Right cardiac atrium (tissue), 5 donors: ENCODE results near the gene CEP95. TPM values are rescaled to one million over a fixed set of nuclear protein-coding genes. Genes with fewer than 3 reads are reported as not detected.
"Not testable (repeated sequence)": the region's sequence is repeated elsewhere in the genome, so short reads cannot be mapped to it uniquely, and the experiment has no call there.

Experiments
- ATAC-seq, 2 donors: fragments of 200-7000 bp; cut with Tn5 transposase; one replicate each; pipeline versions ENCODE4 v1.8.0 to v1.9.1; 2020; ENCODE audit warnings: moderate library complexity in 2 of 2, mild to moderate bottlenecking in 1 of 2
- DNase-seq, 3 donors: peaks; one replicate each; pipeline ENCODE4 v3.0.0-alpha.2; 2020
- H3K27ac ChIP-seq: one replicate; pipeline ENCODE4 v1.5.1; 2013; ENCODE audit warnings: mild to moderate bottlenecking, low read length, control low read depth, moderate library complexity
- H3K27me3 ChIP-seq: one replicate; pipeline ENCODE4 v1.6.1; 2013; ENCODE audit not compliant: control insufficient read depth, insufficient read depth
- H3K4me1 ChIP-seq: one replicate; pipeline ENCODE4 v1.6.1; 2013; ENCODE audit warnings: low read length; ENCODE audit not compliant: control insufficient read depth, insufficient read depth
- H3K4me3 ChIP-seq: one replicate; pipeline ENCODE4 v1.5.1; 2013; ENCODE audit warnings: low read length, control low read depth
- H3K9me3 ChIP-seq: one replicate; pipeline ENCODE4 v1.6.1; 2013; ENCODE audit warnings: low read length; ENCODE audit not compliant: control insufficient read depth
- WGBS: extraction: QIAGEN DNeasy Blood & Tissue Kit; methylation state at CpG from one replicate; pipeline ENCODE4 v1.1.7; 2013; 5-methylcytosine and 5-hydroxymethylcytosine counted together
- intact Hi-C, 4 donors: fragments of 100-400 bp; cut with DNase I; formaldehyde crosslinking; loops; one replicate each; pipeline versions ENCODE4 v1.11.0 to v1.14.0; 2022 to 2023
- microRNA-seq, 2 donors: library from miRNA; unstranded; fragments of <30 nt; microRNA quantifications; one replicate each; pipeline ENCODE4 v1.2.0, GENCODE V29; 2020 to 2021
- polyA plus RNA-seq: library from polyadenylated mRNA; stranded (reverse); fragments of 200-250 nt; gene quantifications from one replicate; pipeline ENCODE4 v1.2.3, GENCODE V29; 2013
- total RNA-seq, 4 donors: library from RNA; stranded (reverse); fragmentation: NEBNext Ultra II Directional; extraction: Animal tissue kit (Norgen Biotek cat#: 25700); gene quantifications; one replicate each; pipeline ENCODE4 v1.2.1, GENCODE V29; 2021
- donor health status: healthy with polysubstance abuse.
- donor health status: DM: no; HTN: yes; CAD: no.
- donor health status: DM: no; HTN: no; CAD: no.
- donor health status: DM: no; HTN: yes; CAD: no; lungs with severe emphysema.
- donor health status: DM: yes; HTN: yes; CAD: no.

The CEP95 gene
- total and polyA plus RNA-seq, 5 donors: 15.6 to 23.3 (median 18.7) TPM

GRCh38 chr17:64573214-64573613, 66.4 kb downstream of the CEP95 start:
- Histone ChIP-seq H3K27me3 (no peaks in the 10 kb centered on the region), H3K9me3 (no peaks in the 10 kb centered on the region), H3K4me3 (no peak overlapping the region), H3K27ac (no peak overlapping the region), H3K4me1 (no peaks in the 10 kb centered on the region)
- DNase-seq: no peak
- intact Hi-C loops: no loop called here
- ATAC-seq: no peak

- no peak overlapping the region for H3K4me3 ChIP-seq
- H3K27ac ChIP-seq: no peak overlapping the region
- H3K27me3 ChIP-seq: no peaks in the 10 kb centered on the region
- intact Hi-C loops: no loop called here
- H3K4me1 ChIP-seq: no peaks in the 10 kb centered on the region
- WGBS: 80% methylated on average over 1 of the region's 1 CpG
- H3K9me3 ChIP-seq: no peaks in the 10 kb centered on the region
- ATAC-seq (no peak), DNase-seq (no peak)
Measured at GRCh38 chr17:64574646-64575045, 67.9 kb downstream of the CEP95 start.

GRCh38 chr17:64575431-64575830, 68.7 kb downstream of the CEP95 start:
- Histone ChIP-seq H3K9me3 (no peaks in the 10 kb centered on the region), H3K4me3 (no peak overlapping the region), H3K4me1 (no peaks in the 10 kb centered on the region), H3K27me3 (no peaks in the 10 kb centered on the region), H3K27ac (no peak overlapping the region)
- ATAC-seq (no peak), DNase-seq (no peak)
- intact Hi-C loops: no loop called here
- whole genome bisulfite sequencing: 97% methylated on average over 3 of the region's 3 CpGs

GRCh38 chr17:64577025-64577424, 70.2 kb downstream of the CEP95 start:
- not testable (repeated sequence) for H3K27me3 ChIP-seq, H3K9me3 ChIP-seq
- 96% methylated on average over 4 of the region's 4 CpGs for WGBS

GRCh38 chr17:64579917-64580316, 73.1 kb downstream of the CEP95 start:
- no peaks in the 10 kb centered on the region for H3K4me1 ChIP-seq
- ATAC-seq (no peak), DNase-seq (no peak)
- intact Hi-C loops: no loop called here
- H3K4me3 ChIP-seq: no peak overlapping the region
- no peak overlapping the region for H3K27ac ChIP-seq
- no peaks in the 10 kb centered on the region for H3K27me3 ChIP-seq
- H3K9me3 ChIP-seq: no peaks in the 10 kb centered on the region
- 89% methylated on average over 1 of the region's 1 CpG for WGBS

More at GRCh38 chr17:64577025-64577424, 70.2 kb downstream of the CEP95 start:
- ATAC-seq, H3K4me1 ChIP-seq, H3K27ac ChIP-seq, intact Hi-C loops, DNase-seq, H3K4me3 ChIP-seq: not testable (repeated sequence)

GRCh38 chr17:64580384-64581315, 73.9 kb downstream of the CEP95 start:
- H3K27ac ChIP-seq: no peak overlapping the region
- H3K27me3 ChIP-seq: no peaks in the 10 kb centered on the region
- 73% methylated on average over 7 of the region's 7 CpGs for WGBS
- ATAC-seq: no peak
- DNase-seq: no peak
- no peaks in the 10 kb centered on the region for H3K4me1 ChIP-seq
- H3K9me3 ChIP-seq: no peaks in the 10 kb centered on the region
- no peak overlapping the region for H3K4me3 ChIP-seq
- intact Hi-C loops: no loop called here

- Histone ChIP-seq H3K4me1 (no peaks in the 10 kb centered on the region), H3K27ac (no peak overlapping the region), H3K9me3 (no peaks in the 10 kb centered on the region), H3K4me3 (no peak overlapping the region), H3K27me3 (no peaks in the 10 kb centered on the region)
- intact Hi-C loops: no loop called here
- no peak for DNase-seq
- ATAC-seq: no peak
- WGBS: 92% methylated on average over 3 of the region's 3 CpGs
Measured at GRCh38 chr17:64583038-64583437, 76.3 kb downstream of the CEP95 start.

- Histone ChIP-seq H3K27ac (no peak overlapping the region), H3K4me1 (no peaks in the 10 kb centered on the region), H3K4me3 (no peak overlapping the region), H3K9me3 (no peaks in the 10 kb centered on the region), H3K27me3 (no peaks in the 10 kb centered on the region)
- ATAC-seq: no peak
- no peak for DNase-seq
- intact Hi-C loops: no loop called here
- 94% methylated on average over 2 of the region's 2 CpGs for WGBS
Measured at GRCh38 chr17:64585146-64585545, 78.4 kb downstream of the CEP95 start.

Small RNA genes within 50 kb of the gene (microRNA-seq; reads per million reads assigned to microRNA genes)
- gene MIR3064 (2.9 to 5.9 reads per million in 2 donors), gene MIR5047 (0 to 0.42 reads per million in 2 donors)

Other genes starting within 250 kb of the CEP95 start
- gene TEX2, start 243.7 kb upstream of the CEP95 start, total RNA-seq: 10 to 100 TPM; 42.6 to 56.8 (median 46.6) TPM
- 21.4 TPM for gene TEX2, start 243.7 kb upstream of the CEP95 start, polyA plus RNA-seq
- gene PECAM1, start 116.1 kb upstream of the CEP95 start, total RNA-seq: 100 to 1,000 TPM in 3 of 4 donors, 10 to 100 TPM in 1; 99.4 to 201 (median 193) TPM
- 42.8 TPM for gene PECAM1, start 116.1 kb upstream of the CEP95 start, polyA plus RNA-seq
- gene MILR1, start 57.9 kb upstream of the CEP95 start, total RNA-seq: 1 to 10 TPM; 1.9 to 6.6 (median 5.3) TPM
- 2.5 TPM for gene MILR1, start 57.9 kb upstream of the CEP95 start, polyA plus RNA-seq
- gene POLG2, start 9.9 kb upstream of the CEP95 start, total RNA-seq: 1 to 10 TPM; 7.2 to 9.0 (median 8.2) TPM
- 5.4 TPM for gene POLG2, start 9.9 kb upstream of the CEP95 start, polyA plus RNA-seq
- gene DDX5, start 688 bp upstream of the CEP95 start, total RNA-seq: 100 to 1,000 TPM; 366 to 573 (median 420) TPM
- gene DDX5, start 688 bp upstream of the CEP95 start, polyA plus RNA-seq: 312 TPM
- gene SMURF2, start 155.3 kb downstream of the CEP95 start, total RNA-seq: 10 to 100 TPM; 14.4 to 27.2 (median 15.3) TPM
- gene SMURF2, start 155.3 kb downstream of the CEP95 start, polyA plus RNA-seq: 4.7 TPM